ENCODE measurements around the gene GOLGA3.
"Not testable (repeated sequence)": the region's sequence is repeated elsewhere in the genome, so short reads cannot be mapped to it uniquely, and the experiment has no call there.

The GOLGA3 gene

DNA sequence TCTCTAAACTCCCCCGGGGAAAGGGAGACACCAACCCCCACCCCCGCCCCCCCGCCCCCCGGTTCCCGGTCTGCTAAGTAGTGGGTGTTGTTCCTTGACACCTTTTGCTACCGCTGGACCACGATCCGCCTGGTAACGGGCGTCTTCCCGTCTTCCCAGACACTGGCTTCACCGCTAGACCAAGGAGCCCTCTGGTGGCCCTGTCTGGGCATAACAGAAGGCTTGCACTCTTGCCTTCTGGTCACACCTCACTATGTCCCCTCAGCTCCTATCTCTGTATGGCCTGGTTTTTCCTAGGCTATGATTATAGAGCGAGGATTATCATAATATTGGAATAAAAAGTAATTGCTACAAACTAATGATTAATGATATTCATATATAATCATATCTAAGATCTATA, 19.3 kb downstream of the GOLGA3 start:
- not testable (repeated sequence) for H3K9me3 Mint-ChIP-seq (ENCODE audit: low read depth); H3K27ac Mint-ChIP-seq; H3K4me3 Mint-ChIP-seq; H3K27me3 Mint-ChIP-seq
- Mint-ChIP-seq H3K4me1 (ENCODE audit: low read depth) (peaks cover 40% of the 10 kb centered on the region), H3K36me3 (peaks cover 10% of the 10 kb centered on the region)

DNA sequence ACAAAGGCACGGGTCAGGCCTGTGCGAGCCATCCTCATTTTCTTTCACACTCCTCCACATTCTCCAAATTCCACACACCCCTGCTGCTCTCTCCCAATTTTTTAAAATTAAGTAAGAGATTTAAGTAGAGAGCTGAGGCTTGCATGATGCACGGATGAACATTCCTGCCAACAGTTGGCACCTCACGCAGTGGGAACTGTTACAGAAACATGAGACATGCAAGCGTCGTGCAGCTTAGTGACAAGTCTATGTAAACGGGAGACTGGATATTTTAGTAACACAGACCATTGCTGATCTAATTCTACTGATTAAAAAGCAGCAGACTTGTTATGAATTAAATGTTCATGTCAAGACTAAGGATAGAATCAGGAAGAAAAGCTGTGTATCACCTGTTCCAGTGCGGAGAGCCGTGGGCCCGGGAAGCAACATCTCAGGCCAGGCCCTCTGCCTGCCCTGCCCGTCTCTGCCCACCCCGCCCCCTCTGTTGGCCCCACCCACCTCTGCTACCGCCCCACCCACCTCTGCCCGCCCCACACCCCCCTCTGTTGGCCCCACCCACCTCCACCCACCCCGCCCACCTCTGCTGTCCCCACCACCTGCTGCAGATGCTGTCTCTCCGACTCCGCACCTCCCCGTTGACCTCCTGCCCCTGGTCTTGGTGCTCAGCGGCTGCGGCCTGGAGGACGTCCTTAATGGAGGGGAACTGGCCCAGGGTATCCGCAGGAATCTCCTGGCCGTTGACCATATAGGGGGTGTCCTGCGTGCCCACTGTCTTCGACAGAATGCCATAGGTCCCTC, 21.2 kb downstream of the GOLGA3 start:
- Mint-ChIP-seq H3K27me3 (no peaks in the 10 kb centered on the region), H3K4me1 (ENCODE audit: low read depth) (peaks cover 30% of the 10 kb centered on the region), H3K9me3 (ENCODE audit: low read depth) (no peaks in the 10 kb centered on the region), H3K4me3 (no peak overlapping the region), H3K36me3 (peaks cover 9% of the 10 kb centered on the region), H3K27ac (no peak overlapping the region)

DNA sequence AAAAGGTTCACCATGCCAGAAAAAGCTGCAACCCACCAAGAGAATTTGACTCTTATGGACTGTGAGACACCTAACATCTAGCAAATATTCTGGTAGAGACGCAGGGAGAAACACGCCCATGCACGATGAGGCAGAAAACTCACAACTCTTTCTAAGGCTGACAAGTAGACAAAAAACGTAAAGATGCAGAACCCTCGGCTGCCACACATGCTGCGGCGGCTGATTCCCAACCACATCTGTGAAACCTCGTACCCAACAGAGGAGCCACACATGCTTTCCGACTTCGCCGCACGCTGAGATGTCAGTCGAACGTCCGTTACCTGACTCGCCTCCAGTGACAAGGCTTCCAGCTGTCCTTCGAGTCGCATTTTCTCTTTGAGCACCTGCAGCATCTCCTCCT, 21.8 kb downstream of the GOLGA3 start:
- peaks cover 26% of the 10 kb centered on the region for H3K4me1 Mint-ChIP-seq (ENCODE audit: low read depth)
- H3K9me3 Mint-ChIP-seq (ENCODE audit: low read depth) = no peaks in the 10 kb centered on the region
- no peaks in the 10 kb centered on the region for H3K27me3 Mint-ChIP-seq
- no peak overlapping the region for H3K4me3 Mint-ChIP-seq
- no peak overlapping the region for H3K27ac Mint-ChIP-seq
- peaks cover 6% of the 10 kb centered on the region for H3K36me3 Mint-ChIP-seq

GRCh38 chr12:132804426-132804861, 24.2 kb downstream of the GOLGA3 start:
- H3K9me3 Mint-ChIP-seq (ENCODE audit: low read depth) = no peaks in the 10 kb centered on the region
- peaks cover 21% of the 10 kb centered on the region for H3K4me1 Mint-ChIP-seq (ENCODE audit: low read depth)
- H3K36me3 Mint-ChIP-seq = peaks cover 3% of the 10 kb centered on the region
- H3K27ac Mint-ChIP-seq = no peak overlapping the region
- H3K27me3 Mint-ChIP-seq = no peaks in the 10 kb centered on the region
- no peak overlapping the region for H3K4me3 Mint-ChIP-seq

GRCh38 chr12:132803888-132804287, 24.8 kb downstream of the GOLGA3 start:
- H3K36me3 Mint-ChIP-seq = peaks cover 3% of the 10 kb centered on the region
- H3K9me3 Mint-ChIP-seq (ENCODE audit: low read depth) = no peaks in the 10 kb centered on the region
- H3K4me3 Mint-ChIP-seq = no peak overlapping the region
- no peak overlapping the region for H3K27ac Mint-ChIP-seq
- no peaks in the 10 kb centered on the region for H3K27me3 Mint-ChIP-seq
- H3K4me1 Mint-ChIP-seq (ENCODE audit: low read depth) = peaks cover 20% of the 10 kb centered on the region

- Mint-ChIP-seq H3K4me1 (ENCODE audit: low read depth) (peaks cover 15% of the 10 kb centered on the region), H3K27ac (no peak overlapping the region), H3K27me3 (no peaks in the 10 kb centered on the region), H3K9me3 (ENCODE audit: low read depth) (no peaks in the 10 kb centered on the region), H3K4me3 (no peak overlapping the region), H3K36me3 (peaks cover 3% of the 10 kb centered on the region)
Measured at GRCh38 chr12:132803125-132803524, 25.5 kb downstream of the GOLGA3 start.

- Mint-ChIP-seq H3K9me3 (ENCODE audit: low read depth) (no peaks in the 10 kb centered on the region), H3K4me3 (no peak overlapping the region), H3K27ac (no peak overlapping the region), H3K27me3 (no peaks in the 10 kb centered on the region), H3K36me3 (peaks cover 3% of the 10 kb centered on the region), H3K4me1 (ENCODE audit: low read depth) (peaks cover 8% of the 10 kb centered on the region)
Measured at GRCh38 chr12:132801741-132802140, 26.9 kb downstream of the GOLGA3 start.

DNA sequence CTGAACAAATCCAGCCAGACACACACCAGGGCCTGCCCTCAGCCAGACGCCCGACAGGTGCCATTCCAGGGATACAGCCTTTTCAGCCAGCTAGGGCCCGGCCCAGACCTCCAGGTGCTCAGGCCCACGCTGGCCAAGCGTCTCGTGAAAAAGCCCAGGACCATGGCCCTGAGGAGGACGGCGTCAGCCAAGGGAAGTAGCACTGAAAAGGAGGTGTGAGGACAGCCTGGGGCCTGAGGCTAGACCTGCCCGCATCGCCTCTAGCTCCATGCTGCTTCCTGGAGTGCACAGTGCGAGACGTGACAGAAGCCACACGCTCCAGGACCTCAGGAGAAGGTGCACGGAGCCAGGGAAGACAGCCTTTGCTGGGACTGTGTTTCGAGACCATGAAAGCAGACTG, 29.8 kb downstream of the GOLGA3 start:
- H3K27ac Mint-ChIP-seq = no peak overlapping the region
- H3K36me3 Mint-ChIP-seq = peaks cover 3% of the 10 kb centered on the region
- H3K27me3 Mint-ChIP-seq = no peaks in the 10 kb centered on the region

GRCh38 chr12:132797820-132798570, 30.7 kb downstream of the GOLGA3 start:
- H3K4me1 Mint-ChIP-seq (ENCODE audit: low read depth) = no peaks in the 10 kb centered on the region
- H3K9me3 Mint-ChIP-seq (ENCODE audit: low read depth) = no peaks in the 10 kb centered on the region
- no peak overlapping the region for H3K4me3 Mint-ChIP-seq
- H3K36me3 Mint-ChIP-seq = peaks cover 3% of the 10 kb centered on the region
- H3K27me3 Mint-ChIP-seq = no peaks in the 10 kb centered on the region
- no peak overlapping the region for H3K27ac Mint-ChIP-seq

More for the DNA sequence above, 29.8 kb downstream of the GOLGA3 start:
- Mint-ChIP-seq H3K4me1 (ENCODE audit: low read depth) (no peaks in the 10 kb centered on the region), H3K9me3 (ENCODE audit: low read depth) (no peaks in the 10 kb centered on the region), H3K4me3 (no peak overlapping the region)

- H3K27me3 Mint-ChIP-seq = no peaks in the 10 kb centered on the region
- H3K36me3 Mint-ChIP-seq = no peaks in the 10 kb centered on the region
- no peaks in the 10 kb centered on the region for H3K4me1 Mint-ChIP-seq (ENCODE audit: low read depth)
- H3K9me3 Mint-ChIP-seq (ENCODE audit: low read depth) = no peaks in the 10 kb centered on the region
- no peak overlapping the region for H3K4me3 Mint-ChIP-seq
- H3K27ac Mint-ChIP-seq = no peak overlapping the region
Measured at GRCh38 chr12:132795847-132796246, 32.8 kb downstream of the GOLGA3 start.

DNA sequence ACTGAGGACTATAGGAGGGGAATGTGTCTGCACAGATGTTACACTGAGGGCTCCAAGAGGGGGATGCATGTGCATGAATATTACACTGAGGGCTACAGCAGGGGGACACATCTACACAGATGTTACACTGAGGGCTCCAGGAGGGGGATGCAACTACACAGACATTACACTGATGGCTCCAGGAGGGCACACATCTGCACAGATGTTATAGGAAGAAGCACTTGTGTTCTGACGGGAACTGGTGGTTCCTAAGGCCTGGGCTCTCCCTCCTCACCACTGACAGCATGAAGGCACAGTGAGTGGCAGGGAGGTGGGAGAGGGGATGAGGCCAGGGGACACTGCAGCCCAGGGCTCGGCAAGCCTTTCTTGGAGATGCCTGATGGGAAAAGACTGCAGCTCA, 36.7 kb downstream of the GOLGA3 start:
- not testable (repeated sequence) for H3K27me3 Mint-ChIP-seq; H3K9me3 Mint-ChIP-seq (ENCODE audit: low read depth); H3K4me3 Mint-ChIP-seq; H3K27ac Mint-ChIP-seq; H3K36me3 Mint-ChIP-seq; H3K4me1 Mint-ChIP-seq (ENCODE audit: low read depth)

DNA sequence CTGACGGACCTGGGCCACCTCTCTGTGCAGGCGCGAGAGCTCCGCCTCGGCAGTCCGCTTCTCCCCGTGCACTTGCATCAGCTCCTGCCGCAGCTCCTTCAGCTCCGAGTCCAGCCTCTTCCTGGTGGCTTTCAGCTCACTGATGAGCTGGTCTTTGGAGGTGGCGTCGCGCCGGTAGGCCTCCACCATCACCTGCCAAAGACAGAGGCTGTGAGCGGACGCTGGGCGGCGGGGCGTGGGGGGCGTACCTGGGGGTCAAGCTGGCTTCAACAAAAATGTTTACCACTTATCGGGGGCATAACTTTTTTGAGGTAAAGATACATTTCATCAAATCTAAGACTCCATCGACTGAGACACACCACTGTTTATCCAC, 39.6 kb downstream of the GOLGA3 start:
- no peaks in the 10 kb centered on the region for H3K4me1 Mint-ChIP-seq (ENCODE audit: low read depth)
- no peaks in the 10 kb centered on the region for H3K9me3 Mint-ChIP-seq (ENCODE audit: low read depth)
- no peak overlapping the region for H3K4me3 Mint-ChIP-seq
- no peaks in the 10 kb centered on the region for H3K27me3 Mint-ChIP-seq
- H3K36me3 Mint-ChIP-seq = peaks cover 5% of the 10 kb centered on the region
- no peak overlapping the region for H3K27ac Mint-ChIP-seq

DNA sequence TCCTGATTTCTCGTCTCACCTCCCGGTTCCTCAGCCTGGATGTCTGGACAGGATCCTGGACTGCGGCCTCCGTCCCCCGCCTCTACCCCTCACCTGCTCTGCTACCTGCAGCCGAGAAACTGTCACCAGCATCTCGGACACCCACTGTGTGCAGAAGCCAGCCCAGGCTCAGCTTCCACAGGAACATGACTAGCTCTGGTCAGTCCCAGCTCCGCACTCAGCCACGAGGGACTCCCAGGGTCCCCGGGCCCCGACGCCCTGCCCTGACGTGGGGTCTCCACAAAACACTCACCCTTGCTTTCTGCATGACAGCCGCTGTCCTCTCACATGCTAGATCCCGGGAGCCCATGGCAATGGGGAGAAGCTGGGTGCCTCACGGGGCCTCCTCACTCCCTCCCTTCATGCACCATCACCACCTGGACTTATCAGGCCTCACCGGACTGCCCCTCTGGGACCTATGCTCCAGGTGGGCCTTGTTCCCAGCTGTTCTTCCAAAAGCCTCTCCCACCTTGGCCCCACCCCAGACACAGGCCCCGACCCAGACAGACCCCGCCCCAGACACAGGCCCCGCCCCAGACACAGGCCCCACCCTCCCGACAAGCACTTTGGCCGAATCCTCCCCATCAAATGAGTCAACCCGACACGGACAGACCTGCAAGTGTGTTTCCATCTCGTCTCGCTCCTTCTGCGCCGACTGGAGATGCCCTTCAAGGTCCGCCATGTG, 40.1 kb downstream of the GOLGA3 start:
- H3K9me3 Mint-ChIP-seq (ENCODE audit: low read depth) = no peaks in the 10 kb centered on the region
- no peak overlapping the region for H3K4me3 Mint-ChIP-seq
- no peaks in the 10 kb centered on the region for H3K27me3 Mint-ChIP-seq
- peaks cover 5% of the 10 kb centered on the region for H3K36me3 Mint-ChIP-seq
- H3K27ac Mint-ChIP-seq = no peak overlapping the region
- H3K4me1 Mint-ChIP-seq (ENCODE audit: low read depth) = no peaks in the 10 kb centered on the region

DNA sequence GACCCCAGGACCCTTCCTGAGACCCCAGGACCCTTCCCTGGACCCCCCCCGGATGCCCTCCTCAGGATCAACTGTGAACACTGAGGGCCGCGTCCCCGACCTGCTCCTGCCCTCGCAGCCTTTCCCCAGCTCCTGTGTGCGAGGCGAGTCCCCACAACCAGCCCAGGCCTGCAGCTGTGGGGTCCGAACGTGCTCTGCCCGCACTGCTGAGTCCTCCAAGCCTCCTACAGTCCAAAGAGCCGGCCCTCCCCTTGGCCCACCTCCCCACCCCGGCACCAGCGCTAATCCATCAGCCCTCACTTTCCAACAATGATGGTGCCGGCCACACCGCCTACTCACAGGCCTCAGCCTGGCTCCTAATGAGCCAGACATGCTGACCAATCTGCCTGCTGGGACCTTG, 40.8 kb downstream of the GOLGA3 start:
- Mint-ChIP-seq H3K9me3 (ENCODE audit: low read depth) (no peaks in the 10 kb centered on the region), H3K36me3 (peaks cover 5% of the 10 kb centered on the region), H3K4me1 (ENCODE audit: low read depth) (no peaks in the 10 kb centered on the region), H3K4me3 (no peak overlapping the region), H3K27me3 (no peaks in the 10 kb centered on the region), H3K27ac (no peak overlapping the region)

DNA sequence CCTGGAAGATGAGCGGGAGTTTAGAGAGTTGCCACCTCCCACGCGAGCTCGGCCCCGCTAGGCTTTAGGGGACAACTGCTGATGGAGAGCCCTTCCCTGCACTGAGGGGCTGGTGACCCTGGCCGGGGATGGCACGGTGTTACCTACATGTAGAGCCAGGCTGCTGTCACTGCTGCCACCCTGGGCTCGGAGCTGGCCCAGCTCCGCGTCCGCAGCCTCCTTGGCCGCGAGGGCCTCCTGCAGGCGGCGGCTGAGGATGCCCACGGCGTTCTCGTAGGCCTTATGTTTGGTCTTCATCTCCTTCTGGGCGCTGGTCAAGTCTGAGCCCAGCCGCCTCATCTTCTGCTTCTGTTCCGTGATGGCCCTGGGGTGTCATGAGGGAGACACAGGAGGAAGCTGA, 42.5 kb downstream of the GOLGA3 start:
- H3K9me3 Mint-ChIP-seq (ENCODE audit: low read depth) = no peaks in the 10 kb centered on the region
- H3K27me3 Mint-ChIP-seq = no peaks in the 10 kb centered on the region
- H3K36me3 Mint-ChIP-seq = peaks cover 5% of the 10 kb centered on the region
- H3K27ac Mint-ChIP-seq = no peak overlapping the region
- no peak overlapping the region for H3K4me3 Mint-ChIP-seq
- H3K4me1 Mint-ChIP-seq (ENCODE audit: low read depth) = no peaks in the 10 kb centered on the region

Measured in activated naive CD8-positive, alpha-beta T cell (primary cell).